Osteoblast (primary cell): ENCODE results near the gene GLT6D1. TPM values are rescaled to one million over a fixed set of nuclear protein-coding genes. Genes with fewer than 3 reads are reported as not detected.

Experiments used
- DNase-seq: peaks from one replicate; pipeline ENCODE4 v3.0.0; 2011; ENCODE audit warnings: low spot score, mixed read lengths; ENCODE audit not compliant: insufficient read length; ENCODE audit errors: missing footprints
- H2AFZ ChIP-seq: 2 replicates; pipeline ENCODE4 v1.6.0; 2011; ENCODE audit warnings: mild to moderate bottlenecking, low read length
- H3K27ac ChIP-seq: 2 replicates; pipeline ENCODE4 v1.5.1; 2011; ENCODE audit warnings: mild to moderate bottlenecking, low read depth, low read length, moderate library complexity
- H3K27me3 ChIP-seq: 2 replicates; pipeline ENCODE4 v1.6.0; 2012; ENCODE audit warnings: mild to moderate bottlenecking, control low read depth, inconsistent platforms, low read length, moderate library complexity; ENCODE audit not compliant: insufficient read depth
- H3K36me3 ChIP-seq: 2 replicates; pipeline ENCODE4 v1.5.1; 2011; ENCODE audit warnings: mild to moderate bottlenecking, low read length, control low read depth, moderate library complexity; ENCODE audit not compliant: insufficient read depth
- H3K4me1 ChIP-seq: 2 replicates; pipeline ENCODE4 v1.5.1; 2011; ENCODE audit warnings: mild to moderate bottlenecking, low read length, control low read depth, moderate library complexity; ENCODE audit not compliant: insufficient read depth
- H3K4me2 ChIP-seq: 2 replicates; pipeline ENCODE4 v1.6.0; 2011; ENCODE audit warnings: mild to moderate bottlenecking, low read length; ENCODE audit not compliant: insufficient read depth
- H3K4me3 ChIP-seq: fragments of 200-600 bp; sonication (generic); 3 replicates; pipeline ENCODE4 v1.5.1; 2012; ENCODE audit warnings: mild to moderate bottlenecking, low read length, inconsistent platforms; ENCODE audit not compliant: insufficient read depth
- H3K79me2 ChIP-seq: 2 replicates; pipeline ENCODE4 v1.6.0; 2012; ENCODE audit warnings: mild to moderate bottlenecking, low read length, control low read depth, inconsistent platforms; ENCODE audit not compliant: insufficient read depth
- H3K9me3 ChIP-seq: 2 replicates; pipeline ENCODE4 v1.5.1; 2011; ENCODE audit warnings: low read depth, low read length, control low read depth
- H4K20me1 ChIP-seq: 2 replicates; pipeline ENCODE4 v1.6.0; 2012; ENCODE audit warnings: mild to moderate bottlenecking, low read length, control low read depth; ENCODE audit not compliant: insufficient read depth
- CTCF ChIP-seq: IDR thresholded peaks from 2 replicates; pipeline ENCODE4 v1.5.1; 2011; ENCODE audit warnings: mild to moderate bottlenecking, low read depth, low read length, moderate library complexity; ENCODE audit errors: extremely low read depth
- total RNA-seq: library from RNA; depleted of rRNA; stranded (reverse); fragments of >200 nt; gene quantifications from 2 replicates; pipeline ENCODE4 v1.2.3, GENCODE V29; 2012

Gene GLT6D1
- total RNA-seq, 1 donor = not detected

GRCh38 chr9:135664801-135665794 lies 25.8 kb upstream of the GLT6D1 start:
- H4K20me1 ChIP-seq = no peaks in the 10 kb centered on the region
- no peaks in the 10 kb centered on the region for H3K27me3 ChIP-seq
- H3K36me3 ChIP-seq = no peaks in the 10 kb centered on the region
- H3K4me2 ChIP-seq = no peak overlapping the region
- no peaks in the 10 kb centered on the region for H3K4me1 ChIP-seq
- DNase-seq = peak; percentile 78
- H3K79me2 ChIP-seq = no peaks in the 10 kb centered on the region
- H3K27ac ChIP-seq = no peak overlapping the region
- TF ChIP-seq CTCF = no peak
- no peak overlapping the region for H3K4me3 ChIP-seq
- H3K9me3 ChIP-seq = no peaks in the 10 kb centered on the region
- no peak overlapping the region for H2AFZ ChIP-seq

- Histone ChIP-seq H3K27ac (no peak overlapping the region), H3K79me2 (no peaks in the 10 kb centered on the region), H3K9me3 (no peaks in the 10 kb centered on the region), H4K20me1 (no peaks in the 10 kb centered on the region), H3K4me2 (no peak overlapping the region), H3K27me3 (no peaks in the 10 kb centered on the region), H3K36me3 (no peaks in the 10 kb centered on the region), H2AFZ (no peak overlapping the region), H3K4me1 (no peaks in the 10 kb centered on the region), H3K4me3 (no peak overlapping the region)
- DNase-seq = peak; percentile 66
- TF ChIP-seq CTCF = no peak
Observed at GRCh38 chr9:135664266-135664665, 24.9 kb upstream of the GLT6D1 start.

- H4K20me1 ChIP-seq = no peaks in the 10 kb centered on the region
Observed at GRCh38 chr9:135663857-135664256, 24.5 kb upstream of the GLT6D1 start.

More at GRCh38 chr9:135663857-135664256, 24.5 kb upstream of the GLT6D1 start:
- Histone ChIP-seq H2AFZ (no peak overlapping the region), H3K4me3 (no peak overlapping the region), H3K27ac (no peak overlapping the region), H3K4me2 (no peak overlapping the region), H3K79me2 (no peaks in the 10 kb centered on the region), H3K4me1 (no peaks in the 10 kb centered on the region), H3K9me3 (no peaks in the 10 kb centered on the region), H3K27me3 (no peaks in the 10 kb centered on the region), H3K36me3 (no peaks in the 10 kb centered on the region)
- no peak for DNase-seq
- TF ChIP-seq CTCF = no peak
